Right atrium auricular region (tissue), 2 donors: ENCODE measurements around the gene PPP1R1C. TPM values are rescaled to one million over a fixed set of nuclear protein-coding genes. Genes with fewer than 3 reads are reported as not detected.
"Not testable (repeated sequence)": the region's sequence is repeated elsewhere in the genome, so short reads cannot be mapped to it uniquely, and the experiment has no call there.

Source experiments
- DNase-seq: peaks from one replicate; pipeline ENCODE4 v3.0.0-alpha.2; 2019; ENCODE audit warnings: low spot score
- H3K27ac ChIP-seq, 2 donors: fragments of 200-600 bp; sonication (generic); 1 replicate in 1 of 2; 2 replicates in 1 of 2; pipeline ENCODE4 v1.5.1; 2016 to 2019
- H3K27me3 ChIP-seq, 2 donors: fragments of 200-600 bp; sonication (generic); one replicate each; pipeline versions ENCODE4 v1.5.1 to v1.6.0; 2017 to 2019
- H3K36me3 ChIP-seq: fragments of 200-600 bp; sonication (generic); one replicate; pipeline ENCODE4 v1.5.1; 2016
- H3K4me1 ChIP-seq, 2 donors: fragments of 200-600 bp; sonication (generic); one replicate each; pipeline versions ENCODE4 v1.5.1 to v1.6.0; 2017 to 2019
- H3K4me3 ChIP-seq, 2 donors: fragments of 200-600 bp; sonication (generic); 1 replicate in 1 of 2; 2 replicates in 1 of 2; pipeline ENCODE4 v1.5.1; 2017 to 2019; ENCODE audit warnings: mild to moderate bottlenecking in 1 of 2, moderate library complexity in 1 of 2
- H3K9me3 ChIP-seq, 2 donors: fragments of 200-600 bp; sonication (generic); one replicate each; pipeline ENCODE4 v1.5.1; 2019
- CTCF ChIP-seq, 2 donors: fragments of 200-600 bp; sonication (generic); IDR thresholded peaks; one replicate each; pipeline ENCODE4 v1.5.1; 2019; ENCODE audit warnings: antibody characterized with exemption in 2 of 2
- total RNA-seq, 2 donors: library from RNA; depleted of rRNA; stranded (reverse); fragments of >200 nt; gene quantifications; one replicate each; pipeline ENCODE4 v1.1.0, GENCODE V29; 2016

Gene PPP1R1C
- total RNA-seq, 2 donors from 2014 or later: 5.4 to 14.5 TPM

GRCh38 chr2:181953881-181954537 is 31.6 kb upstream of the PPP1R1C start:
- H3K4me1 ChIP-seq: no peaks in the 10 kb centered on the region
- peak; percentile 68 for DNase-seq

GRCh38 chr2:181954538-181954883 is 31.1 kb upstream of the PPP1R1C start:
- no peaks in the 10 kb centered on the region for H3K9me3 ChIP-seq
- H3K27ac ChIP-seq: no peak overlapping the region
- no peaks in the 10 kb centered on the region for H3K27me3 ChIP-seq
- H3K36me3 ChIP-seq: no peaks in the 10 kb centered on the region
- H3K4me1 ChIP-seq: no peaks in the 10 kb centered on the region
- TF ChIP-seq CTCF (IDR thresholded peaks at IDR 0.05): no peak
- no peak for DNase-seq
- H3K4me3 ChIP-seq: peak overlapping the region; percentile 18 to 40

More at GRCh38 chr2:181953881-181954537, 31.6 kb upstream of the PPP1R1C start:
- H3K27me3 ChIP-seq: no peaks in the 10 kb centered on the region
- H3K9me3 ChIP-seq: no peaks in the 10 kb centered on the region
- no peaks in the 10 kb centered on the region for H3K36me3 ChIP-seq
- H3K4me3 ChIP-seq: peak overlapping the region; percentile 18 to 40
- TF ChIP-seq CTCF (IDR thresholded peaks at IDR 0.05): peak; percentile 61 to 80
- no peak overlapping the region for H3K27ac ChIP-seq

- Histone ChIP-seq H3K36me3 (no peaks in the 10 kb centered on the region), H3K27ac (no peak overlapping the region), H3K27me3 (no peaks in the 10 kb centered on the region), H3K4me1 (no peaks in the 10 kb centered on the region), H3K9me3 (no peaks in the 10 kb centered on the region), H3K4me3 (no peak overlapping the region)
- no peak for TF ChIP-seq CTCF (IDR thresholded peaks at IDR 0.05)
- DNase-seq: no peak
Observed at GRCh38 chr2:181955010-181955409, 30.6 kb upstream of the PPP1R1C start.

GRCh38 chr2:181955866-181956265 is 29.8 kb upstream of the PPP1R1C start:
- not testable (repeated sequence) for H3K36me3 ChIP-seq, H3K27ac ChIP-seq, H3K9me3 ChIP-seq, H3K4me1 ChIP-seq, H3K4me3 ChIP-seq, H3K27me3 ChIP-seq, DNase-seq

- no peak overlapping the region for H3K27ac ChIP-seq
- H3K27me3 ChIP-seq: no peaks in the 10 kb centered on the region
- no peak overlapping the region for H3K4me3 ChIP-seq
- H3K9me3 ChIP-seq: no peaks in the 10 kb centered on the region
- no peaks in the 10 kb centered on the region for H3K4me1 ChIP-seq
- DNase-seq: no peak
- TF ChIP-seq CTCF (IDR thresholded peaks at IDR 0.05): no peak
- H3K36me3 ChIP-seq: no peaks in the 10 kb centered on the region
Observed at GRCh38 chr2:181957668-181958067, 28.0 kb upstream of the PPP1R1C start.

GRCh38 chr2:181958726-181959125 is 26.9 kb upstream of the PPP1R1C start:
- no peak for TF ChIP-seq CTCF (IDR thresholded peaks at IDR 0.05)
- no peaks in the 10 kb centered on the region for H3K36me3 ChIP-seq
- H3K9me3 ChIP-seq: no peaks in the 10 kb centered on the region
- no peak for DNase-seq
- H3K4me1 ChIP-seq: no peaks in the 10 kb centered on the region
- no peaks in the 10 kb centered on the region for H3K27me3 ChIP-seq
- no peak overlapping the region for H3K27ac ChIP-seq
- no peak overlapping the region for H3K4me3 ChIP-seq
